ENCODE results near the gene SHISA6.

SHISA6 gene

GRCh38 chr17:11353601-11354000 lies 112.6 kb downstream of the SHISA6 start:
- DNase-seq (ENCODE audit: low read depth), result no peak

GRCh38 chr17:11356371-11356770 lies 115.4 kb downstream of the SHISA6 start:
- DNase-seq (ENCODE audit: low read depth), result no peak

GRCh38 chr17:11363565-11364117 lies 122.6 kb downstream of the SHISA6 start:
- no peak for DNase-seq (ENCODE audit: low read depth)

- no peak for DNase-seq (ENCODE audit: low read depth)
Measured at GRCh38 chr17:11366272-11366850, 125.3 kb downstream of the SHISA6 start.

GRCh38 chr17:11369575-11369974 lies 128.6 kb downstream of the SHISA6 start:
- no peak for DNase-seq (ENCODE audit: low read depth)

- DNase-seq (ENCODE audit: low read depth), result no peak
Measured at GRCh38 chr17:11372692-11373091, 131.7 kb downstream of the SHISA6 start.

GRCh38 chr17:11378506-11378905 lies 137.5 kb downstream of the SHISA6 start:
- no peak for DNase-seq (ENCODE audit: low read depth)

- no peak for DNase-seq (ENCODE audit: low read depth)
Measured at GRCh38 chr17:11380761-11381160, 139.7 kb downstream of the SHISA6 start.

- no peak for DNase-seq (ENCODE audit: low read depth)
Measured at GRCh38 chr17:11383157-11383556, 142.1 kb downstream of the SHISA6 start.

- no peak for DNase-seq (ENCODE audit: low read depth)
Measured at GRCh38 chr17:11384131-11384530, 143.1 kb downstream of the SHISA6 start.

- no peak for DNase-seq (ENCODE audit: low read depth)
Measured at GRCh38 chr17:11387610-11388009, 146.6 kb downstream of the SHISA6 start.

GRCh38 chr17:11388054-11388453 lies 147.0 kb downstream of the SHISA6 start:
- DNase-seq (ENCODE audit: low read depth), result no peak

- DNase-seq (ENCODE audit: low read depth), result no peak
Measured at GRCh38 chr17:11389583-11389982, 148.6 kb downstream of the SHISA6 start.

- DNase-seq (ENCODE audit: low read depth), result no peak
Measured at GRCh38 chr17:11391134-11391533, 150.1 kb downstream of the SHISA6 start.

- no peak for DNase-seq (ENCODE audit: low read depth)
Measured at GRCh38 chr17:11404431-11405276, 163.6 kb downstream of the SHISA6 start.

GRCh38 chr17:11406716-11407115 lies 165.7 kb downstream of the SHISA6 start:
- no peak for DNase-seq (ENCODE audit: low read depth)

GRCh38 chr17:11412654-11413053 lies 171.6 kb downstream of the SHISA6 start:
- no peak for DNase-seq (ENCODE audit: low read depth)

GRCh38 chr17:11418342-11418741 lies 177.3 kb downstream of the SHISA6 start:
- no peak for DNase-seq (ENCODE audit: low read depth)

- no peak for DNase-seq (ENCODE audit: low read depth)
Measured at GRCh38 chr17:11430751-11431150, 189.7 kb downstream of the SHISA6 start.

- DNase-seq (ENCODE audit: low read depth), result no peak
Measured at GRCh38 chr17:11438673-11439072, 197.7 kb downstream of the SHISA6 start.

- DNase-seq (ENCODE audit: low read depth), result no peak
Measured at GRCh38 chr17:11441004-11441403, 200.0 kb downstream of the SHISA6 start.

GRCh38 chr17:11446316-11446715 lies 205.3 kb downstream of the SHISA6 start:
- no peak for DNase-seq (ENCODE audit: low read depth)

GRCh38 chr17:11454096-11454495 lies 213.1 kb downstream of the SHISA6 start:
- no peak for DNase-seq (ENCODE audit: low read depth)

Data from activated T-helper 1 cell treated with Interleukin-2 at 50 U/mL for 16 hours (primary cell).